Tibial artery (tissue), 4 donors: ENCODE results near the gene MAVS.
A peak's percentile ranks its signal among the peaks of the same experiment; 100 is the strongest.
"Not testable (repeated sequence)": the region's sequence is repeated elsewhere in the genome, so short reads cannot be mapped to it uniquely, and the experiment has no call there.

Source experiments
- DNase-seq, 2 donors: peaks; one replicate each; pipeline ENCODE4 v3.0.0-alpha.2; 2019
- H3K27ac ChIP-seq, 2 donors: fragments of 200-600 bp; sonication (generic) in 1 of 2; 1 replicate in 1 of 2; 2 replicates in 1 of 2; pipeline ENCODE4 v1.5.1; 2018 to 2019; ENCODE audit warnings: mild to moderate bottlenecking in 1 of 2
- H3K27me3 ChIP-seq, 2 donors: fragments of 200-600 bp; sonication (generic) in 1 of 2; one replicate each; pipeline versions ENCODE4 v1.5.1 to v1.6.0; 2016 to 2019
- H3K36me3 ChIP-seq, 3 donors: fragments of 200-600 bp; sonication (generic) in 2 of 3; one replicate each; pipeline ENCODE4 v1.5.1; 2016 to 2019; ENCODE audit warnings: mild to moderate bottlenecking in 2 of 3
- H3K4me1 ChIP-seq, 4 donors: fragments of 200-600 bp; sonication (generic) in 2 of 4; 1 replicate in 3 of 4; 2 replicates in 1 of 4; pipeline ENCODE4 v1.5.1; 2016 to 2019
- H3K4me3 ChIP-seq, 2 donors: fragments of 200-600 bp; sonication (generic) in 1 of 2; 1 replicate in 1 of 2; 2 replicates in 1 of 2; pipeline ENCODE4 v1.5.1; 2018 to 2019; ENCODE audit warnings: mild to moderate bottlenecking in 2 of 2
- H3K9me3 ChIP-seq, 3 donors: fragments of 200-600 bp; sonication (generic) in 1 of 3; one replicate each; pipeline ENCODE4 v1.5.1; 2016 to 2019
- intact Hi-C: fragments of 100-400 bp; cut with DNase I; formaldehyde crosslinking; loops from one replicate; pipeline ENCODE4 v1.15.0; 2023; ENCODE audit warnings: low total_unique reads
- TF ChIP-seq, protein P1 (sequence below), 2 experiments: fragments of 200-600 bp in 1 of 2; fragments of 450-650 bp in 1 of 2; IDR thresholded peaks; one replicate each; pipeline ENCODE4 v1.5.1; 2017 to 2019; ENCODE audit warnings: antibody characterized with exemption in 2 of 2, mild to moderate bottlenecking in 1 of 2, moderate library complexity in 1 of 2

The MAVS gene

DNA sequence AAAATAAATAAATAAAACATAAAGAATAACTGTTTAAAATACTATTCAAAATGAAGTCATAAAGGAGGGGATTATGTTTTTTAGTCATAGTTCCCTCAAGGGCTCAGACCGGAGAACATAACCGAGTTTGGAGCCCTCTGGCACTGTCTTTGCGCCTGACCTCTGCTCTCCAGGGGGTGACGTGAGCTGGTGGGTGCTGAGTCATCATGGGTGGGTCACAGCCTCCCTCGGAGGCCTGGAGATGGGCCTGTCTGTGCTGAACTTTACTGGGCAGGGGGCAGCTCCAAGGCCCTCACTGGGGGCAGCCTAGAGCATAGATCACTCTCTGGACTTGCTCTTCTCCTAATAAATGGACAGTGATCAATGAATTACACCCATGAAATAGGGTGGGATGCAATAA is 3.1 kb upstream of the MAVS start:
- no peak overlapping the region for H3K27ac ChIP-seq
- no peak for DNase-seq
- no peaks in the 10 kb centered on the region for H3K36me3 ChIP-seq
- H3K27me3 ChIP-seq, result no peaks in the 10 kb centered on the region
- intact Hi-C loops, result loop anchor here (10.0 kb wide), 1 partner anchor 169 kb away; no protein-coding TSS in a partner anchor
- TF ChIP-seq, protein P1, sequence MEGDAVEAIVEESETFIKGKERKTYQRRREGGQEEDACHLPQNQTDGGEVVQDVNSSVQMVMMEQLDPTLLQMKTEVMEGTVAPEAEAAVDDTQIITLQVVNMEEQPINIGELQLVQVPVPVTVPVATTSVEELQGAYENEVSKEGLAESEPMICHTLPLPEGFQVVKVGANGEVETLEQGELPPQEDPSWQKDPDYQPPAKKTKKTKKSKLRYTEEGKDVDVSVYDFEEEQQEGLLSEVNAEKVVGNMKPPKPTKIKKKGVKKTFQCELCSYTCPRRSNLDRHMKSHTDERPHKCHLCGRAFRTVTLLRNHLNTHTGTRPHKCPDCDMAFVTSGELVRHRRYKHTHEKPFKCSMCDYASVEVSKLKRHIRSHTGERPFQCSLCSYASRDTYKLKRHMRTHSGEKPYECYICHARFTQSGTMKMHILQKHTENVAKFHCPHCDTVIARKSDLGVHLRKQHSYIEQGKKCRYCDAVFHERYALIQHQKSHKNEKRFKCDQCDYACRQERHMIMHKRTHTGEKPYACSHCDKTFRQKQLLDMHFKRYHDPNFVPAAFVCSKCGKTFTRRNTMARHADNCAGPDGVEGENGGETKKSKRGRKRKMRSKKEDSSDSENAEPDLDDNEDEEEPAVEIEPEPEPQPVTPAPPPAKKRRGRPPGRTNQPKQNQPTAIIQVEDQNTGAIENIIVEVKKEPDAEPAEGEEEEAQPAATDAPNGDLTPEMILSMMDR (IDR thresholded peaks at IDR 0.05), result no peak
- H3K9me3 ChIP-seq, result no peaks in the 10 kb centered on the region
- peaks cover 0 to 21% (median 13%) of the 10 kb centered on the region in 4 donors for H3K4me1 ChIP-seq
- H3K4me3 ChIP-seq, result no peak overlapping the region

DNA sequence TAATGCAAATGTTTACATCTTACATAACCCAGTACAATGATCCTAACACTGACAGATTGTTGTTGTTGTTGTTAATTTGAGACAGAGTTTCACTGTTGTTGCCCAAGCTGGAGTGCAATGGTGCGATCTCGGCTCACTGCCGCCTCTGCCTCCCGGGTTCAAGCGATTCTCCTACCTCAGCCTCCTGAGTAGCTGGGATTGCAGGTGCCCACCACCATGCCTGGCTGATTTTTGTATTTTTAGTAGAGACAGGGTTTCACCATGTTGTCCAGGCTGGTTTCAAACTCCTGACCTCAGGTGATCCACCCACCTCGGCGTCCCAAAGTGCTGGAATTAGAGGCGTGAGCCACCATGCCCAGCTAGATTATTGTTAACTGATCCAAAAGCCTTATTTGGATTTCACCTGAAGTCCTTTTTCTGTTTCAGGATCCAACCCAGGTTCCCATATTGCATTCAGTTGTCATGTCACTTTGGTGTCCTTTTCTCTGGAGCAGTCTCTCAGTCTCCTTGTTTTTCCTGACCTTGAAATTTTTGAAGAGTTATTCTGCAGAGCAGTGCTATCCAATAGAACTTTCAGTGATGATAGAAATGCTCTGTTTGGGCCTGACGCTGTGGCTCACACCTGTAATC is 2.5 kb upstream of the MAVS start:
- not testable (repeated sequence) for DNase-seq, H3K4me3 ChIP-seq, H3K36me3 ChIP-seq, H3K27me3 ChIP-seq, H3K27ac ChIP-seq, H3K9me3 ChIP-seq
- intact Hi-C loops, result loop anchor here (10.0 kb wide), 1 partner anchor 169 kb away; no protein-coding TSS in a partner anchor
- H3K4me1 ChIP-seq, result peaks cover 0 to 27% (median 18%) of the 10 kb centered on the region in 4 donors

DNA sequence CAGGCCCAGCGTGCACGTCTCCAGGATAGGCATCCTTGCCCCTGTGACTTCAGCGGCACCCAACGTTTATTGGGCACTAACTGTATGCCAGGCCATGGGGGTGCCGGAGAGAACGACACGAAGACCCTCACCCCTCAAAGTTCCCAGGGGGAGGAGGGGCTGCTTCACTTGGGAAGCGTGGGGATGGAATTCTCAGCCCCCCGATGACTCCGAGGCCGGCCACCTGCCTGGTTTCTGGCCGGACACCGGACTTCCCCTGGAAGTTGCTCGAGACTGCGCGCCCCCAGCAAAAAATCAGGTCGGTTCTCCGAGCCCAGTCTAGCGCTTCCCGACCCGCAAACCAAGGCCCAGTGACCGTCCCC is 275 bp upstream of the MAVS start:
- intact Hi-C loops, result loop anchor here (10.0 kb wide), 1 partner anchor 172 kb away; no protein-coding TSS in a partner anchor
- H3K27ac ChIP-seq, result peak overlapping the region; percentile 95
- H3K4me1 ChIP-seq, result peaks cover 0 to 32% (median 18%) of the 10 kb centered on the region in 4 donors
- no peak for DNase-seq
- H3K27me3 ChIP-seq, result no peaks in the 10 kb centered on the region
- H3K36me3 ChIP-seq, result no peaks in the 10 kb centered on the region
- no peaks in the 10 kb centered on the region for H3K9me3 ChIP-seq
- peak overlapping the region; percentile 77 to 82 for H3K4me3 ChIP-seq
- TF ChIP-seq, protein P1 (IDR thresholded peaks at IDR 0.05), result no peak

DNA sequence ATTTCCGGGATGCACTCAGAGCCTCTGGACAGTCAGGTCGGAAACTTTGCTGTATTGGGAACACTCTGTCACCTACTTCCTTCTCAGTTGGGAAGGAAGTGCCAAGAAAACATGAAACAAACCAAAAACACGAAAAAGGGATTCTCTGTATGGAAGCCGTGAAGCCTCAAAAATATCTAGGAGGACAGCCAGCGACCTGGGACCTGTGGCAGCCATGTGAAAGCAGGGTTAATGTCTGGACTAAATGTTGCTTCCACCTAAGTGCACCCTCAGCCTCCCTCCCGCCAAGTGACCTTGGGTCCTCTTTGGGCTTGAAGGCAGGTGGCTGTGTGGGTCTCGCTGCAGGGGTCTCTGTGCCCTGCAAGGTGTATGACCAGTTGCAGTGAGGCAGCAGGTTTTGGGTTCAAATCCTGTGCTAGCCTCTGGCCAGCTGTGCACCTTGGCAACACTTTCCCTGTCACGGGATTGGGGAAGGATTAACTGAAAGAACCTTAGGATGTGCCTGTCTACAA is 851 bp downstream of the MAVS start:
- DNase-seq, result no peak
- intact Hi-C loops, result loop anchor here (10.0 kb wide), 1 partner anchor 173 kb away; no protein-coding TSS in a partner anchor
- peak overlapping the region; percentile 95 for H3K27ac ChIP-seq

DNA sequence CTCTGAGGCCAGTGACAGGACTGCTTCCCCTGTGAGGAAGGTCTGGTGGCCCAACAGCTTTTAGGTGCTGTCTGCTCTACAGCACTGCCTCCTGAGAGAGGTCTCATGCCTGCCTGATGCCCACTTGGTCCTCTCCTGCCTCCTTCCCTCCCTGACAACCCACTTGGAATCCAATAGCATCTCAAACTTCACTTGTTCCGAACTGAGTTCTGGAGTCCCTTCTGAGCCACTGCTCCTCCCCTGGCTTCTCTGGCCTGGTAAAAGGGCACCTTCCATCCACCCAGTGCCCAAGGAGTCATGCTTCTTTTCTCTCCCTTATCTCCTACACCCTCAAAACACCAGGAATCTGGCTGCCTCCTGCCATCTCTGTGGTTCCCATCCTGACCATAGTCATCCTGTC is 1.9 kb downstream of the MAVS start:
- TF ChIP-seq, protein P1 (IDR thresholded peaks at IDR 0.05), result no peak
- Histone ChIP-seq H3K4me1 (peaks cover 0 to 32% (median 18%) of the 10 kb centered on the region in 4 donors), H3K27me3 (no peaks in the 10 kb centered on the region), H3K27ac (no peak overlapping the region), H3K9me3 (no peaks in the 10 kb centered on the region), H3K36me3 (no peaks in the 10 kb centered on the region), H3K4me3 (no peak overlapping the region)
- intact Hi-C loops, result loop anchor here (10.0 kb wide), 1 partner anchor 174 kb away; no protein-coding TSS in a partner anchor
- no peak for DNase-seq

More for the DNA sequence above, 851 bp downstream of the MAVS start:
- Histone ChIP-seq H3K36me3 (no peaks in the 10 kb centered on the region), H3K9me3 (no peaks in the 10 kb centered on the region), H3K4me3 (peak overlapping the region; percentile 77 to 82), H3K4me1 (peaks cover 0 to 32% (median 18%) of the 10 kb centered on the region in 4 donors), H3K27me3 (no peaks in the 10 kb centered on the region)
- TF ChIP-seq, protein P1 (IDR thresholded peaks at IDR 0.05), result no peak

DNA sequence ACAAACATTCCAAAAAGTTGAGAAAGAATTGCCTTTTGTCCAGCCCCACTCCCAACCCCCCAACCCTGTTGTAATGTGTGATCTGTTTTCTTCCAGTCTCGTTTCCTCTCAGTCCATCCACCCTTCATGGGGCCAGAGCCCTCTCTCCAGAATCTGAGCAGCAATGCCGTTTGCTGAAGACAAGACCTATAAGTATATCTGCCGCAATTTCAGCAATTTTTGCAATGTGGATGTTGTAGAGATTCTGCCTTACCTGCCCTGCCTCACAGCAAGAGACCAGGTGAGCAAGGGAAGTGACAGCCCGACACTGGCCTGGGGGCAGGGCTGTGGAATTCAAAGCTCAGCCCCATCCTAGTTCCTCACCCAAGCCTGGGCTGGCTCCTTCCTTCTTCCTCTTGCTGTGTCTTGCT is 7.8 kb downstream of the MAVS start:
- DNase-seq, result no peak
- no peak overlapping the region for H3K4me3 ChIP-seq
- peaks cover 39 to 51% (median 46%) of the 10 kb centered on the region in 3 donors for H3K36me3 ChIP-seq
- H3K27me3 ChIP-seq, result no peaks in the 10 kb centered on the region
- peaks cover 0 to 7% (median under 1%) of the 10 kb centered on the region in 4 donors for H3K4me1 ChIP-seq
- intact Hi-C loops, result loop anchor here (10.0 kb wide), 1 partner anchor 70 kb away; the partner anchor contains the start of genes CENPB and SPEF1
- H3K27ac ChIP-seq, result no peak overlapping the region
- TF ChIP-seq, protein P1 (IDR thresholded peaks at IDR 0.05), result no peak
- H3K9me3 ChIP-seq, result no peaks in the 10 kb centered on the region
